NCI-H460 (cell line): Measurements from ENCODE around the gene HBZ. TPM values are rescaled to one million over a fixed set of nuclear protein-coding genes. Genes with fewer than 3 reads are reported as not detected.

Source experiments
- small RNA-seq, 2 experiments: library from RNA; depleted of rRNA; stranded (forward); fragments of <200 nt; gene quantifications; one replicate each; pipeline ENCODE3, GENCODE V24; 2014
- total RNA-seq: library from RNA; depleted of rRNA; stranded (reverse); fragments of >200 nt; shearing (Covaris generic); gene quantifications from 2 replicates; pipeline ENCODE4 v1.2.3, GENCODE V29; 2014; rRNA removed

HBZ gene
- total RNA-seq, 1 experiment from 2014 or later: not detected

Small RNAs within 50 kb of the gene (small RNA-seq; reads per million reads assigned to genes)
- 0 reads per million in 2 experiments for gene RF00019

Other genes with a start within 250 kb of the HBZ start
- gene POLR3K, start 99.0 kb upstream of the HBZ start, total RNA-seq: 12.6 and 13.3 TPM in 2 replicates
- 10.6 and 15.5 TPM in 2 replicates for gene SNRNP25, start 98.8 kb upstream of the HBZ start, total RNA-seq
- gene RHBDF1, start 80.0 kb upstream of the HBZ start, total RNA-seq: 22.2 and 23.3 TPM in 2 replicates
- 84.4 and 136 TPM in 2 replicates for gene MPG, start 74.4 kb upstream of the HBZ start, total RNA-seq
- gene NPRL3, start 14.0 kb upstream of the HBZ start, total RNA-seq: 20.9 and 21.3 TPM in 2 replicates
- gene HBM, start 13.3 kb downstream of the HBZ start, total RNA-seq: not detected in 2 replicates
- not detected in 2 replicates for gene HBA2, start 20.2 kb downstream of the HBZ start, total RNA-seq
- gene HBA1, start 24.0 kb downstream of the HBZ start, total RNA-seq: 2.2 TPM in 1 of 2 replicates, not detected in the other
- 1.5 and 2.4 TPM in 2 replicates for gene HBQ1, start 27.8 kb downstream of the HBZ start, total RNA-seq
- 38.4 and 40.8 TPM in 2 replicates for gene LUC7L, start 76.8 kb downstream of the HBZ start, total RNA-seq
- 41.5 and 45.8 TPM in 2 replicates for gene FAM234A, start 82.2 kb downstream of the HBZ start, total RNA-seq
- gene RGS11, start 123.3 kb downstream of the HBZ start, total RNA-seq: 6.6 and 6.9 TPM in 2 replicates
- 2.5 and 2.9 TPM in 2 replicates for gene ARHGDIG, start 127.9 kb downstream of the HBZ start, total RNA-seq
- gene PDIA2, start 130.5 kb downstream of the HBZ start, total RNA-seq: 0.40 and 0.64 TPM in 2 replicates
- 35.7 and 38.3 TPM in 2 replicates for gene AXIN1, start 200.1 kb downstream of the HBZ start, total RNA-seq
- 100 and 116 TPM in 2 replicates for gene MRPL28, start 217.9 kb downstream of the HBZ start, total RNA-seq
- gene PGAP6, start 229.3 kb downstream of the HBZ start, total RNA-seq: 29.6 and 34.7 TPM in 2 replicates
- 170 and 201 TPM in 2 replicates for gene NME4, start 244.6 kb downstream of the HBZ start, total RNA-seq
- 15.7 and 16.9 TPM in 2 replicates for gene DECR2, start 249.2 kb downstream of the HBZ start, total RNA-seq